HL-60 (cell line): ENCODE results near the gene CHN2.

Experiments
- DNase-seq, 2 experiments: peaks; one replicate each; pipeline ENCODE4 v3.0.0-alpha.2; 2010 to 2020; ENCODE audit warnings: low read depth in 1 of 2, low spot score in 1 of 2
- H3K27ac ChIP-seq: fragments of 250-450 bp; sonication (Bioruptor Pico); replicated peaks from 2 replicates; pipeline ENCODE4 v1.5.1; 2020; ENCODE audit warnings: mild to moderate bottlenecking, moderate library complexity
- H3K27me3 ChIP-seq: fragments of 250-450 bp; sonication (Bioruptor Pico); 2 replicates; pipeline ENCODE4 v1.5.1; 2021; ENCODE audit warnings: mild to moderate bottlenecking, moderate library complexity; ENCODE audit not compliant: insufficient read depth, poor library complexity, severe bottlenecking
- H3K4me3 ChIP-seq: replicated peaks from 2 replicates; pipeline ENCODE4 v1.5.1; 2011; ENCODE audit warnings: mild to moderate bottlenecking, control low read depth, low read length; ENCODE audit not compliant: insufficient read depth
- CTCF ChIP-seq: IDR thresholded peaks from one replicate; pipeline ENCODE4 v1.5.1; 2011; ENCODE audit warnings: low read length, control low read depth, inconsistent platforms; ENCODE audit not compliant: insufficient read depth
- GABPA ChIP-seq: IDR thresholded peaks from 2 replicates; pipeline ENCODE4 v1.6.1; 2012; ENCODE audit warnings: low read depth
- POLR2AphosphoS5 ChIP-seq: IDR thresholded peaks from 2 replicates; pipeline ENCODE4 v1.6.1; 2012; ENCODE audit warnings: low read depth
- REST ChIP-seq: IDR thresholded peaks from 2 replicates; pipeline ENCODE4 v1.6.1; 2012; ENCODE audit warnings: low read depth; ENCODE audit not compliant: insufficient replicate concordance
- SPI1 ChIP-seq: IDR thresholded peaks from 2 replicates; pipeline ENCODE4 v1.6.1; 2012; ENCODE audit warnings: low read depth, mild to moderate bottlenecking, borderline replicate concordance

CHN2 gene

GRCh38 chr7:29435902-29436301, 241.3 kb downstream of the CHN2 start:
- Histone ChIP-seq H3K4me3 (no peak overlapping the region), H3K27me3 (no peaks in the 10 kb centered on the region), H3K27ac (no peak overlapping the region)
- no peak for DNase-seq
- TF ChIP-seq GABPA (no peak), SPI1 (no peak), REST (no peak), POLR2AphosphoS5 (no peak), CTCF (no peak)

- Histone ChIP-seq H3K27me3 (no peaks in the 10 kb centered on the region), H3K27ac (no peak overlapping the region), H3K4me3 (no peak overlapping the region)
- TF ChIP-seq CTCF (no peak), SPI1 (no peak), POLR2AphosphoS5 (no peak), REST (no peak), GABPA (no peak)
- DNase-seq, result no peak
Measured at GRCh38 chr7:29442146-29442545, 247.6 kb downstream of the CHN2 start.

- no peak for TF ChIP-seq REST
- no peak for TF ChIP-seq SPI1
- no peak for TF ChIP-seq GABPA
- no peak for TF ChIP-seq CTCF
- no peak for TF ChIP-seq POLR2AphosphoS5
- no peak overlapping the region for H3K4me3 ChIP-seq
- no peak for DNase-seq
- no peaks in the 10 kb centered on the region for H3K27me3 ChIP-seq
- no peak overlapping the region for H3K27ac ChIP-seq
Measured at GRCh38 chr7:29443552-29443951, 249.0 kb downstream of the CHN2 start.
